GM12865 (cell line): ENCODE results near the gene HNRNPD.
"Not testable (repeated sequence)": the region's sequence is repeated elsewhere in the genome, so short reads cannot be mapped to it uniquely, and the experiment has no call there.

Source experiments
- DNase-seq: peaks from one replicate; pipeline ENCODE4 v3.0.0; 2010; ENCODE audit warnings: low read depth
- H3K4me3 ChIP-seq: 2 replicates; pipeline ENCODE4 v1.5.1; 2011; ENCODE audit warnings: mild to moderate bottlenecking, low read depth, low read length, control low read depth
- CTCF ChIP-seq: IDR thresholded peaks from 2 replicates; pipeline ENCODE4 v1.5.1; 2011; ENCODE audit warnings: low read length, control low read depth, low read depth, inconsistent platforms; ENCODE audit not compliant: insufficient read depth; ENCODE audit errors: missing control alignments

The HNRNPD gene

GRCh38 chr4:82402196-82402775 lies 28.5 kb upstream of the HNRNPD start:
- no peak for DNase-seq
- no peak for TF ChIP-seq CTCF
- H3K4me3 ChIP-seq, result no peak overlapping the region

GRCh38 chr4:82401600-82401999 lies 27.8 kb upstream of the HNRNPD start:
- no peak for TF ChIP-seq CTCF
- no peak for DNase-seq
- H3K4me3 ChIP-seq, result no peak overlapping the region

GRCh38 chr4:82398263-82398662 lies 24.5 kb upstream of the HNRNPD start:
- TF ChIP-seq CTCF, result no peak
- no peak for DNase-seq
- no peak overlapping the region for H3K4me3 ChIP-seq

GRCh38 chr4:82397527-82397926 lies 23.7 kb upstream of the HNRNPD start:
- no peak for DNase-seq
- no peak overlapping the region for H3K4me3 ChIP-seq
- no peak for TF ChIP-seq CTCF

GRCh38 chr4:82394896-82395295 lies 21.1 kb upstream of the HNRNPD start:
- DNase-seq, result no peak
- no peak overlapping the region for H3K4me3 ChIP-seq

GRCh38 chr4:82390061-82390460 lies 16.3 kb upstream of the HNRNPD start:
- H3K4me3 ChIP-seq, DNase-seq: not testable (repeated sequence)

More at GRCh38 chr4:82394896-82395295, 21.1 kb upstream of the HNRNPD start:
- TF ChIP-seq CTCF, result no peak

GRCh38 chr4:82388405-82388804 lies 14.6 kb upstream of the HNRNPD start:
- DNase-seq, result no peak
- TF ChIP-seq CTCF, result no peak

GRCh38 chr4:82386312-82386711 lies 12.5 kb upstream of the HNRNPD start:
- not testable (repeated sequence) for DNase-seq, H3K4me3 ChIP-seq

More at GRCh38 chr4:82388405-82388804, 14.6 kb upstream of the HNRNPD start:
- H3K4me3 ChIP-seq, result no peak overlapping the region
